HG03060 (cell line): ENCODE results near the gene ACTR10.
"Not testable (repeated sequence)": the region's sequence is repeated elsewhere in the genome, so short reads cannot be mapped to it uniquely, and the experiment has no call there.

Experiments used
- ATAC-seq: cut with Tn5 transposase; IDR thresholded peaks from one replicate; pipeline ENCODE4 v1.9.1; 2021; ENCODE audit warnings: low read depth, moderate number of reproducible peaks; ENCODE audit not compliant: unreplicated experiment

ACTR10 gene

DNA sequence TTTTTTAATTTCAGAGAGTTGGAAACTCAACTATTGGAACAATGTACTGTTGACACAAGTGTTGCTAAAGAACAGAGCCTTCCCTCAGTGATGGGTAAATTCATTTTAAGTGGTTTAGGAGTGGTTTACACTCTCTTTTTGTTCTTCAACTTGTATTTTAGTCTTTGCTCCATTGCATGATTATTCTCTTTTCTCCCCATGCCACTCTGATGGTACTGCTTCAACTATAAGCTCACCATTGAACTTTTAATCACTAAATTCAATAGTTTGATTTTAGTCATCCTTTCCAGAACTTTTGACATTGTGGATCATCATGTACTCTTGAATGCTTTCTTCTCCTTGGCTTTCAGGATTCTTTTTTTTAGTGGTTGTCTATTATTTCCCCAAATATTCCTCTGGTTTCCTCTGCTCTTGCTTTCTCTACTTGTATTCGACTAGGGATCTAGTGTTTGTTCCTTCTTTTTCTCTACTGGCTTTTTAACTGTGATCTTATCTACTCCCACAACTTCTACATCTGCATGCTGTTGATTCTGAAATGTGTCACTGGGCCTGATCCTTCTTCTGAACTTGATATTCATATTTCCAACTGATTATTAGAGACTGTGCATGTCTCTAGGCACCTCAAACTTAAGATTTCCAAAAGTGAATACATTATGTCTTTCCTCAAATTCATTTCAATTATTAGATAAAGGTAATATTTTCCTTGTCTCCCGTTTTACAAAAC, 15.4 kb downstream of the ACTR10 start:
- no peak for ATAC-seq

DNA sequence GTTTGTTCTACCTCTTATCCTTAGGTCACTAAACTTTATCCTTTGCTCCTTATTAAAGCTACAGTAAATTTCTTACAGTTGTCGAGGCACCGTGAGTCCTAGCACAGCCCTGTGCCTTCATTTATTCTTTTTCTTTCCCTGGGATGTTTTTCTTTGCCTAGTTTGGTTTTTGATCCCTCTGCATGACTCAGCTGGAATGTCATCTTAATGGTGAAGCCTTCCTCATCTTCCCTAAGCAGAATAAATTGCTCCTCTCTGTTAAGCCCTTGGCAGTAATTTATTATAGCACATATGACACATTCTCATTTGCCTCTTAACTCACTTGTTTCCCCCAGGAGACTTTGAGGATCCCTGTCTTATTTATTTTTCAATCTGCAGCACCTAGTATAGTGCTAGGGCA, 16.6 kb downstream of the ACTR10 start:
- ATAC-seq, result no peak

DNA sequence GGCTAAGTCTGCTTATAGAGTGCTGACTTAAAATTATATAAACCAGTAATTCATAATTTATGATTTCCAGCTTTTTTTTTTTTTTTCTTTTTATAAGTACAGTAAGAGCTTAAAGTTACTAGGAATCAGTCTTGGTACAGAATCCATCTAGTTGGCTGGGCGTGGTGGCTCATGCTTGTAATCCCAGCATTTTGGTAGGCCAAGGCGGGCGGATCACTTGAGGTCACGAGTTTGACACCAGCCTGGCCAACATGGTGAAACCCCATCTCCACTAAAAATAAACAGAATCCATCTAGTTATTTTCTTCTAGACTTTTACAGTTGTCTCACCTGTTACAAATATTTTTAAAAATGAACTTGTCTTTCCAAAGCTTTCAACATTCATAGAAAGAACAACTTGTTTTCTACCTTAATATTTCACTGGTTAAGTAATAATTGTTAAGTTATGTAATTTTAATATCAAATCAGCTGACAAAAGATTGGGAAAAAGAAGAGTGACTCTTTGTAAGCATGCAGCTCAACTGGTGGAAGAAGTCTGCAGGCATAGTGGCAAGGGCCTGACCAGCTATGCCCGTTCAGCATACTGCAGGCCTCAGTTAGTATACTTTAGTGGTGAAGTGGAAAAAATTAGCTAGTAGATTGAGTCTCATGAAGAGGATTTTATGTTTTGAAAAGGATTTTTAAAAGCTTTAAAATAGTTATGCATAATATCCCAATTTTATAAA, 27.3 kb downstream of the ACTR10 start:
- no peak for ATAC-seq

DNA sequence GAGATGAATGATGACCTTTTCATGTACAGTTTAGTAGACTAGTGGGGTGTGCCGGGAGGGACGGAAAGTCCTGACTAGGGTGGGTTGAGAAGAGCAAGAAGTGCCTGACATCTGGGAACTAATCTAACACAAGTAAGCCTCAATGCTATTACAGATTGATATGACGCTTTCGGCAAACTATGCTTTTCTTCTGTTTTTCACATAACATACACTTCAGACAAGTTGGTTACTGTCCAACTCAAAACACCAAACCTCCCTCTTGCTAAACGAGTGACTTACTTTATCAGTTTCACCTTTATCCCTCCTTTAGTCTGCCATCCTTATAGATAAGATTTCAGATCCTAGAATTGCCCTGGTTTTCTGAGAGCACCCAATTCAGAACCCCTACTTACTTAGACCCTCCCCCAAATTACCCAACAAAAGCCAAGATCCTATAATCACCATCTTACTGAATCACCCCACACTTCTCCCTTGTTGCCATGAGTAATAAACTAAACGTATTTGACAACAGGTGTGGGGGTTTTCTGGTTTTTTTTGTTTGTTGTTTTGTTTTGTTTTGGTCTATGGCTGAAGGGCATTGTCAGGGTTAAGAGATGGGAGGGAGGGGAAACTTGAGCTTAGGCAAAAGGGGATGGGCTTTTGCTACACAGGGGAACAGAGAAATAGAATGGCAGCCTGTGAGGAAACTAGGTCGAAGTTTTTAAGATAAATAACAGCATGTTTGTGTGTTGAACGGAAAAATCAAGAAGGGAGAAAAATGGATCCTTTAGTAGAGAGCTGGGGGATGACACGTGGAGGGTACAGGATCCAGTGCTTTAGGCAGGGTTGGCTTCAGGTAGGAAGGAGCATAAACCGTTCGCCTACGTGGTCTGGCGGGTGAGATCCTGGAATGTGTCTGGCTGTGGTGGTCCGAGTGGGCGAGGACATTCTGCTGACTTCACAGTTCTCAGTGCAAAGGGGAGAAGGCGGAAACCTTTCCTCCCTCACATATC, 38.6 kb downstream of the ACTR10 start:
- ATAC-seq, result no peak

DNA sequence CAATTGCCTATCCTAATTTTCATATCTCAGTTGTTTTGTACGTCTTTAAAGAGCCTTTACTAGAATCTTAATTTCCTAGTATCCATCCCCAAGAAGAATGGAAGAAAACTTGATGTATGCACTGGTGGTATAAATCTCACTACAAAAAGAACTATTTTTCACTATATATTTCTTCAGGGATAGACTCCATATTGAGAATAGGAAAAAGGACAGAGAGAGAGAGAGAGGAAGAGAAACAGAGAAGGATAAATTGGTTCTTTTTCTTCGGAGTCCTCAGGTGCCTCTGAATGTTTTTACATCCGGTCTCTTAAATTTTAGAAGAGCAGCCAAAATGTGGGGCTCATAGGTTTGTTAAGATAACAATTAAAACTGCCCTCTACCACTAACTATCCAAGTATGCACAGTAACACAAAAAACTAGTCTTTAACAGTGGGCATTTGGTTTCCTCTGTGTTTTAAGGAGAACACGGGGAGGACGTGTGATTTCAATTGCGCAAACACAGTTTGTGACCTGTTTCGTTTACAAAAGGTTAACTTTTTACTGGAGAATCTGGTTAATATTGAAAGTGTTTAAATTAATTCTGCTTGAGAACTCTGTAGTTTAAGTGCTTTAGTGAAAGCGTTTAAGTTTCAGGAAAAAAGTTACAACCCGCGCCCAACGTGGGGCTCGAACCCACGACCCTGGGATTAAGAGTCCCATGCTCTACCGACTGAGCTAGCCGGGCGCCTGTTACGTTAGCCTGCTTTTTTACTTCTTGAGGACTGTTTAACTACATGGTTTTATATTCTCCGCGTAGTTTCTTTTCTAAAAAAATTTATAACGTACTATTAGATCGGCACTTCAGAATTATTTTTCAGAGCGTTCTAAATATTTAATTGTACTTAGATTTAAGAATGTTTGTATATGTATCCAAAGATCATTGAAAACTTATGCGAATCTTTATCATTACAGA, 39.6 kb downstream of the ACTR10 start:
- ATAC-seq, result no peak

DNA sequence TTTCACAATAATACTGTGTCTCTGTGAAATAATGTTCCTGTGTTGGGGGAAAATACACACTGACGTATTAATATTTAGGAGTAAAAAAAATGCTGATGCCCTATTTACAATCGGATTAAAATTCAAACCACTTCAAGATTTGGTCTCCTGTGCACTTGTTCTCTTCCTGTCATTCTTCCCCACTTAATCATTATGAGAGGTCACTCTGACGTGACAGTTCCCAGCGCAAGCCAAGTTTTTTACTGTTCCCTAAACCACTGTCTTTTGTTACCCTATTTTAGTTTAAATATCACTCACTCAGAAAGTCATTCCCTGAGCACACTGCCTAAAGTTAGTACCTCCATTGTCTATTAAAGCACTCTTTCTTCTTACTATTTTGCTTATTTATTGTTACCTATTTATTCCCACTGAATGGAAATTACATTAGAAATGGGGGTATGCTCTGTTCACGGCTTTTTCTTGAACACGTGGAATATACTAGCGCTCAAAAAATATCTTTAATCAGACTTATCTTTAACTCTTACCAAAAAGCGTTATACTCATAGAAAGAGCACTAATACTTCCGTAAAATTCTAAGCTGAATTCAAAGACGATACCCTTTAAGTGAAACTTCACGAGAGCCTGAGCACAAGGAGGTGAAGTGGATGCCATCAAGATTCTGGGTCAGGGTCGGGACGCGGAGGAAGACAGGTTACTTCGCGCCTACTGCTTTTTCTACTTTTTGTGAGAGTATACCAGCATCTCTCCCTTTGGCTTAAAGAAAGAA, 44.0 kb downstream of the ACTR10 start:
- peak; percentile 22 for ATAC-seq

DNA sequence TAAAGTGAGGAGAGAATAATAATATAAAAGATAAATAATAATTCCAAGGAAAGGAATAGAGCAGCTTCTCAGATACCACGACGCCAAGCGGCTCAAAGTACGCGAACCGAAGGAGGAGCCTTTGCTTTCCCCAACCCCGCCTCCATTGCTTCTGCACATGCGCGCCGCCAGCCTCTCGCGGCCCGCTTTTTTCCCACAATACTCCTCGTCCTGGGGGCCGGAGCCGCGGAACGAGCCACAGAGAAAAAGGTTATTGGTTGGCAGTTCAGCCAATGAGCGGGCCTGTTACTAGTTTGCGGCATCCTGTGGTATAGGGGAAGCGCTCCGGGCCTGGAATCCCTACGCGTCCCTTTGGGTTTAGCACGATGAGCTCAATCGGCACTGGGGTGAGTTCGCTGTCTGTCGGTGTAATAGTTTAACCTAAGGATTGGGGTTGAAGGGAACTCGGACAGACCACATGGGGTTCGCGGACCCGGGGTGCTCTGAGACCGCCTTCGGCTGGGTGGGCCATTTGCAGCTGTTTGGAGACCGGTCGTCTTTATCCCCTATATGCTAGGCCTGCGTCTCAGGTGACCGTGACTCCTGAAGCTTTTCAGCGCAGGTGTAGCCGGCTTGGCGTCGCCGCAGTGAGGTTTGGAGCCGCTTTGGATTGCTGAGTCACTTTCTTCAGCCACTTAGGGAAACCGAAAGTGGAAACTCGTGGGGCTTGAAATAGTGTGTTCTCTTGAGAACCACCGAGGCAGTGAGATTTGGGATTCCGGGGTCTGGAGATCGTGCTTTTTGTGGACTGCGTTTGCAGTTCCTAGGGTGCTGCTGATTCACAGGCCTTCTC, 44.8 kb downstream of the ACTR10 start, which contains the start of gene PSMA3:
PSMA3 (plus strand) TSS at position 288 of the 832 bp plus-strand sequence; CDS start at position 366, 78 bp downstream.
- ATAC-seq, result peak; percentile 79

DNA sequence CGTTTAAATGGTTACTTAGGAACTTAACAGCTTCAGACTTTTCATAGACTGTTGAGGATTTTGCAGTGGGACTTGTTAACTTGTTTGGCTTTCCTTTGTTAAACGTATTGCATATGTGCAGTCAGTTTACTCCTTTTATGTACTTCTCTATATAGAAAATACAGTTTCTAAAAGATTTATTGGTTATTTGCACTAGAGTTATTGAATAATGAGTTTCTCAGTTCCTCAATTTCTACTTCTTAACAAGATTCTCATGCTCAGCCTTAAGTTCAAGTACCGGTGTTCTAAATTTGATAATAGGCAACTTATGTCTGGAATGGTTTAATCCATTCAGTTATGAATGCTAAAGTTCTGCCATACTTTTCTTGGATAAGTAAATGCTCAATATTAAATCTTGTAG, 45.6 kb downstream of the ACTR10 start:
- ATAC-seq, result no peak

DNA sequence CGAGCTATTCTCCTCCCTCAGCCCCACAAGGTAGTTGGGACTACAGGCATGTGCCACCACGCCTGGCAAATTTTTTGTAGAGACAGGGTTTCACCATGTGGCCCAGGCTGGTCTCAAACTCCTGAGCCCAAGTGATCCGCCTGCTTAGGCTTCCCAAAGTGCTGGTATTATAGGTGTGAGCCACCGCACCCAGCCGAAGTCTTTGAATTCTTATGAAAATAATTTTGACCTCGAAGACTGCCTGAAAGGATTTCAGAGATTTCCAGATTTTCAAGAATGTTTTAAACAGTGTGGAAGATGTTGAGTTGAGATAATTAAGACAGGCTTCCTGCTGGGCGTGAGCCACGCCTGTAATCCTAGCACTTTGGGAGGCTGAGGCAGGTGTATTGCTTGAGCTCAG, 49.7 kb downstream of the ACTR10 start:
- ATAC-seq, result no peak

DNA sequence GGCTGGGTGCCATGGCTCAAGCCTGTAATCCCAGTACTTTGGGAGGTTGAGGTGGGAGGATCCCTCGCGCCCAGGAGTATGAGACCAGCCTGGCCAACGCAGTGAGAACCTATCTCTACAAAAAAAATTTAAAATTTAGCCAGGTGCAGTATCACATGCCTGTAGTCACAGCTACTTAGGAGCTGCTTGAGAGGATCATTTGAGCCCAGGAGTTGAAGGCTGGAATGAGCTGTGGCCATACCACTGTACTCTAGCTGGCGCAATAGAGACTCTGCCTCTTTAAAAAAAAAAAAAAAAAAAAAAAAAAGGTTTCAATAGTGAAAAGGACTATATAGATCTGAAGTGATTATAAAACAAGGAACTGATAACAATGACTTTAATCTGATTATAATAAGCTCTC, 58.2 kb downstream of the ACTR10 start:
- no peak for ATAC-seq

DNA sequence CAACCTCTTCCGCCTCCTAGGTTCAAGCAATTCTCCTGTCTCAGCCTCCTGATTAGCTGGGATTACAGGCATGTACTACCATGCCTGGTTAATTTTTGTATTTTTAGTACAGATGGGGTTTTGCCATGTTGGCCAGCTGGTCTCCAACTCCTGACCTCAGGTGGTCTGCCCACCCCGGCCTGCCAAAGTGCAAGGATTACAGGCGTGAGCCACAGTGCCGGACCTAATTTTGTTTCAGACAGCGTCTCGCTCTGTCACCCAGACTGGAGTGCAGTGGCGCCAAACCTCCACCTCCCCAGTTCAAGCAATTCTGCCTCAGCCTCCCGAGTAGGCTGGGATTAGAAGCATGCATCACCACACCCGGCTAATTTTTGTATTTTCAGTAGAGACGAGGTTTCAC, 62.1 kb downstream of the ACTR10 start:
- ATAC-seq, result not testable (repeated sequence)

DNA sequence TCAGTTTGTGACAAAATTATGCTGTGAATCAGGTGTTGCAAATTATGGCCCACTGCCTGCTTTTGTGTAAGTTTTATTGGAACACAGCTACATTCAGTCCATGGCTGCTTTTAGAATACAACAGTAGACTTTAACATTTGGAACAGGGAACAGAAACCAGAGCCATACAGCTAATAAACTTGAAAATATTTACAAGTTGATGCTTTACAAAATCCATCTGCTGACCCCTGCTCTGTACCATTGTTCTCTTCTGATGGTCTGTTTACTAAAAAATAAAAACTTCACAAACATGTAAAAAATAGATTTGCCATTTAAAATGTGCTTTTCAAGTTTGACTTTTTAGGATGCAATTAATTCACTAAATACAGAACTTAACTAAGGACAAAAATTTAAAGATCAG, 65.5 kb downstream of the ACTR10 start:
- no peak for ATAC-seq

DNA sequence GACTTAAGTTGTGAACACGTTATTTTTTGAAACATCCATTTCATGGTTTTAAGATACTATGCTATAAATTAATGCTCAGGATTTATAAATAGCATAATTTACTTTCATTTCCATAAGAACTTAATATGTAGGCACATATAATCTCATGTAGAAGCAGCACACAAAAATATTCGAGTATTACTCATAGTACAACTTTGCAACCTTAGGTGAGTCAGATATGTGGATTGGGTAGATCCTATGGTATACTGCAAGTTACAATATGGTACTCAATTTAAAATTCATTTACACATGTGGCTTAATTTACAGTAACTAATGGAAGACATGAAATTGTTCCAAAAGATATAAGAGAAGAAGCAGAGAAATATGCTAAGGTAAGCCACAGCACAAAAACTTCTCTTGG, 70.7 kb downstream of the ACTR10 start:
- no peak for ATAC-seq

DNA sequence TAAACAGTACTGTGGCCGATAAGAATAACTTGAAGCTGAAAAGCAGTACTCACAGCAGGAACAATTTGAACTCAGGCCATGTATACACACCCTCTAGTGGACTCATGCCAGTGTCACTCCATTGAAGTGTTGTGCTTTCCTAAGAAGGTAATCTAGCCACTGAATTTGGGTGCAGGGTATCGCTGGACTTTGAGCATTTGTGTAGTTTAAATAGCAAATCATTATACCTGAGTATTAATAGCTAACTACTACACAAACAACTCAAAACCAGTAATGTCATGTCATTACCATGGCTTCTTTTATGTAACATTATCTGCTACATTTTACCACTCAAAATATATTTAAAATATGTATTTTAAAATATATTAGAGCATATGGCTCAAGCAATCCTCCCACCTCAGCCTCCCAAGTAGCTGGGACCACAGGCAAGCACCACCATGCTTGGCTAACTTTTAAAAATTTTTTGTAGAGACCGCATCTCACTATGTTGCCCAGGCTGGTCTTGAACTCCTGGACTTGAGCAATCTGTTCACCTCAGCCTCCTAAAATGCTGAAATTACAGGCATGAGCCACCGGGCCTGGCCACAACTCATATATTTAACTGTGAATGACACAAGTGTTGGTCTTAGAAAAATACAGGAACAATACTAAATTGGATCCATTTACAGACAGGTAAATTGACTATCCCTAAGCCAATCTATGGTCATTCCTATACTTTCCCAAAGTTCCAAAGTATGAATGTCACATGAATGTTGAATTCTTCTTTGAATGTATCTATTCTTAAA, 72.8 kb downstream of the ACTR10 start:
- no peak for ATAC-seq

DNA sequence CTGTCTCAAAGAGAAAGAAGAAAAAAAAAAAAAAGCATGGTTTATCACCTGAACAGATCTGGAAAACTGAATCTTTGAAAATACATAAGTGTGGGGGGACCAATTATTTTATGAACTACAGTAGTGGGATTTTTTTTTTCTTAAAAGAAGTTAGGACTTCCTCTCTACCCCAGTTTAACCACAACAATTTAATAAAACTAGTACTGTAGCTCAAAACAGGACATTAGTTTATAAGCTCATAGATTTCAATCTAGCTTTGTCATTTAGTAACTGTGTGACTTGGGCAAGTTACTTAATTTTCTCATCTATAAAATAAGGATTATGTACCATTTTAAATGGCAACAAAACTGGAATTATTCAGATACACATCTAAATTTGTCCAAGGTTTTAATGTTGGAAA, 74.9 kb downstream of the ACTR10 start:
- no peak for ATAC-seq

DNA sequence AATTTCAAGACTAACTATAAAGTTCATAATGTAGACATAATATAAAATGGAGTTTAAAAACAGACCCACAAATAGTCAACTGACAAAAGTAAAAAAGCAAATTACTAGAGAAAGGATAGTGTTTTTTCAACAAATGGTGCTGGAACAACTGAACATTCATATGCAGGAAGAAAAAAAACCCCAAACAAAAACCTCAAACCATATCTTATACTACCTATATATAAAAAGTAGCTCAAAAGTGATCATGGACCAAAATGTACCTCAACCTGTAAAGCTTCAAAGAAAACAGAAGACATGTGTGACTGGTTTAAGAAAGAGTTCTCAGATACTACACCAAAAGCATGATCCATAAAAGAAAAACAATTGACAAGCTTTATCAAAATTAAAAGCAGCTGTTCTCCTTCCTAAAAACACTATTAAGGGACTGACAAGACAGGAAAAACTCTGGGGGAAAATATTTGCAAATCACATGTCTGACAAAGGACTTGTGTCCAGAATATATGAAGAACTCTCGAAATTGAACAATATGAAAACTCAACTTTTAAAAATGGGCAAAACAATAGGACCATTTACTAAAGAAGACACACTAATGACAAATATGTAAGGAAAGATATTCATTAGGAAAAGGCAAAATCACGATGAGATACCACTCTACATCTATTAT, 75.7 kb downstream of the ACTR10 start:
- ATAC-seq, result no peak

DNA sequence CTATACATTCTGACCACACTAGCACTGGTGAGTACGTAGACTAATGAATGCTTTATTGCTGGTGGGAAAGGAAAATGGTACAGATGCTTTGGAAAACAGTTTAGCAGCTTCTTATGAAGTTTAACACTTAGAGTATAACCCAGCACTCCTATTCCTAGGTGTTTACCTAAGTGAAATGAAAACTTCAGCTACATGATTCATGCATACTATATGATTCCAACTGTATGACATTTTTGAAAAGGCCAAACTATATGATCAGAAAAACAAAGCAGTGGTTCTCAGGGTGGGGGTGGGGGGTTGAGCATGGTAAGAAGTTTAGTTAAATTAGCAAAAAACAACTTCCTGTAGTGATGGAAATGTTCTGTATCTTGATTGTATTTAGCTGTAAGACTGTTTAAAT, 76.3 kb downstream of the ACTR10 start:
- no peak for ATAC-seq
